GM19395 (cell line): Measurements from ENCODE around the gene TMEM132E.

ENCODE experiments used
- ATAC-seq: cut with Tn5 transposase; IDR thresholded peaks from one replicate; pipeline ENCODE4 v1.9.1; 2021; ENCODE audit warnings: mild to moderate bottlenecking, moderate library complexity; ENCODE audit not compliant: unreplicated experiment

TMEM132E gene

GRCh38 chr17:34598161-34598776 lies 18.9 kb downstream of the TMEM132E start:
- no peak for ATAC-seq

GRCh38 chr17:34601416-34601815 lies 22.0 kb downstream of the TMEM132E start:
- no peak for ATAC-seq

GRCh38 chr17:34603974-34604373 lies 24.6 kb downstream of the TMEM132E start:
- ATAC-seq = no peak

- ATAC-seq = no peak
These were observed 27.4 kb downstream of the TMEM132E start for GRCh38 chr17:34606763-34607162.

GRCh38 chr17:34607917-34608316 lies 28.5 kb downstream of the TMEM132E start:
- no peak for ATAC-seq

GRCh38 chr17:34609210-34609609 lies 29.8 kb downstream of the TMEM132E start:
- ATAC-seq = no peak

GRCh38 chr17:34610039-34610438 lies 30.7 kb downstream of the TMEM132E start:
- ATAC-seq = no peak

GRCh38 chr17:34610506-34610905 lies 31.1 kb downstream of the TMEM132E start:
- no peak for ATAC-seq

- ATAC-seq = no peak
These were observed 34.0 kb downstream of the TMEM132E start for GRCh38 chr17:34613064-34614019.

GRCh38 chr17:34614698-34615097 lies 35.3 kb downstream of the TMEM132E start:
- no peak for ATAC-seq

GRCh38 chr17:34615326-34615725 lies 35.9 kb downstream of the TMEM132E start:
- ATAC-seq = no peak

GRCh38 chr17:34616148-34616547 lies 36.8 kb downstream of the TMEM132E start:
- no peak for ATAC-seq

- no peak for ATAC-seq
These were observed 38.0 kb downstream of the TMEM132E start for GRCh38 chr17:34617398-34617797.

GRCh38 chr17:34619687-34620217 lies 40.4 kb downstream of the TMEM132E start:
- no peak for ATAC-seq

GRCh38 chr17:34620458-34620857 lies 41.1 kb downstream of the TMEM132E start:
- no peak for ATAC-seq

GRCh38 chr17:34622862-34623623 lies 43.7 kb downstream of the TMEM132E start:
- ATAC-seq = no peak

- ATAC-seq = no peak
These were observed 44.7 kb downstream of the TMEM132E start for GRCh38 chr17:34623856-34624766.

GRCh38 chr17:34624767-34625383 lies 45.5 kb downstream of the TMEM132E start:
- ATAC-seq = no peak

GRCh38 chr17:34626121-34626681 lies 46.8 kb downstream of the TMEM132E start:
- ATAC-seq = no peak
